GM21381 (cell line): ENCODE data around the gene TRPM2.

Source experiments
- ATAC-seq: cut with Tn5 transposase; IDR thresholded peaks from one replicate; pipeline ENCODE4 v1.9.1; 2021; ENCODE audit warnings: mild to moderate bottlenecking, moderate library complexity; ENCODE audit not compliant: unreplicated experiment

TRPM2 gene

DNA sequence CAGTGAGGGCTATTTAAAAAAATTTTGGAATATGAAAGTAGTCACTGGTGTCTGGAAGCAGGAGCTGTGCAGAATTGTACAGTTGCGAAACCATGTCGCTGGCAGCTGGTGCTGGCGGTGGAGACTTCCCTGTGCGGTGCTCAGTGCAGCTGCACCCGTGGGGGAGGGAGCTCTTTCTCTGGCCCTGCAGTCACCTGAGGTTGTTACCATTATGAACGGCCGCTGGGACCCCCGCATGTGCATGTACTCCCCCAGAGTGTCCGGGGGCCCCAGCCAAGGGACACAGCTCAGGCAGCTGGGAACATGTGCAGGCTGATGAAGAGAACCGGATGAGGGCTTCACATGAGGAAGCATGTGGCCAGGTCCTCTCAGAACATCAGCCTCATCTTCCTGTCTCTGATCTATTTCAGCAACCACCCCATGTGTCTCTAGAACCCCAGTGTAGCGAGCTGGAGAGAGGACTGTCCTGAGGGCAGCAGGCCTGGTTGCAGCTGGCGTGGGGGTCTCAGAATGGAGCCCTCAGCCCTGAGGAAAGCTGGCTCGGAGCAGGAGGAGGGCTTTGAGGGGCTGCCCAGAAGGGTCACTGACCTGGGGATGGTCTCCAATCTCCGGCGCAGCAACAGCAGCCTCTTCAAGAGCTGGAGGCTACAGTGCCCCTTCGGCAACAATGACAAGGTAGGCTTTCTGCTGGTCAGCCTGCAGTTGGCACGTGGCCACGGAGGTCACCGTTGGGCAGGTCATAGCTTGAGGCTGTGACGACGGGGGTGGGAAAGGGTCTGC, at the start of gene TRPM2:
Gene TRPM2 (plus strand): TSS at position 431 of the 780 bp plus-strand sequence. CDS start 80 bp downstream, at position 511.
- no peak for ATAC-seq

- no peak for ATAC-seq
Observed at GRCh38 chr21:44304011-44304616, 49.3 kb upstream of the TRPM2 start.

GRCh38 chr21:44304877-44305293, 48.5 kb upstream of the TRPM2 start:
- no peak for ATAC-seq

DNA sequence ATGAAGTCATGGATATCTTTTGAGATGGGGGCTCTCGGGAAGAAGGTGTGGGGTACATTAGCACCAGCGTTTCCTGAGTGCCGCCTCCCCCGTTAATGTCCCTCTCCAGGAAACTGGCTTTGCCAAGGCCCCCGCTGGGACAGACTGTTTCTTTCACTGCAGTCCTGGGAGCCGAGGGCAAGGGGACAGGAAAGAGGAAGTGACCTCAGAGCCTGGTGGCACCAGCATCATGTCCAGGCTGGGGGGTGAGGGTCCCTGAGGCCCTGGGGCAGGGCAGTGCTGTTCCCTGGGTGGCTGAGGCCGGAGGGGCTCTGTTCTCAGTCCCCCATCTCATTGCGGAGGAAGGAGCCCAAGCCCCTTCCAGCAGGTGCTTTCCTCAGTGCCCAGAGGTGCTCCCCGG, 47.7 kb upstream of the TRPM2 start:
- no peak for ATAC-seq

DNA sequence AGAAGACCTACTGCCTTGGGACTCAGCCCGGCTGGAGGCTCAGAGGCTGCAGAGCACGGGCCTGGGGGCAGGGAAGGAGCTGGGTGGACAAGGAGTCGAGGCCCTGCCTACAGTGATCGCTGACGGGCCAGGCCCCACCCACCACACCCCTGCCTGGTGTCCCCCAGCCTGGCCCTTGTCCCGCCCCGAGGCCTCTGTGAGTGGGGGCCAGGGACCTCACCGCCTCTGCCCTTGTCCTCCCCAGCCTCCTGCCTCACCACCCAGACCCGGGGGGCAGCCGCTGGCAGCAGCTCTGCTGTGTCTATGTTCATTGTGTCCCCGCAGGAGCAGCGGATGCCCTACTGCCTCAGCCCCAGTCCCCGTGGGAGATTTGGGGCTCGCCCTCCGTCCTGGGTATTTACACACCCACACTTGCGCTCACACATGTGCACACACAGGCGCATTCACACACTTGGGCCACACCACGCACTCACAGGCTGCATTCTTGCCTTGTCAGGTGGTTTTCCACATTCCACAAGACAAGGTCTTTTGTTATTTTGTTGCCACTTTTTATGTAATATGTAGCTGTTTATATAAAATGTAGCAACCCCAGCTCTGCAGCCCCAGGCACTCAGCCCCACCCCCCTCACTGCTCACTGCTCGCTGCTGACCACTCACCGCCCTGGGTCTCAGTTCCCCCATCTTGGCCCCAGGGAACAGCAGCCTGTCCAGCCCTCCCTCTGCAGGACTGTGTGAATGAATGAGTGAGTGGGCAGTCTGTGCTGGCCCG, 46.3 kb upstream of the TRPM2 start:
- ATAC-seq, result no peak

GRCh38 chr21:44310628-44311507, 42.6 kb upstream of the TRPM2 start:
- ATAC-seq, result no peak

DNA sequence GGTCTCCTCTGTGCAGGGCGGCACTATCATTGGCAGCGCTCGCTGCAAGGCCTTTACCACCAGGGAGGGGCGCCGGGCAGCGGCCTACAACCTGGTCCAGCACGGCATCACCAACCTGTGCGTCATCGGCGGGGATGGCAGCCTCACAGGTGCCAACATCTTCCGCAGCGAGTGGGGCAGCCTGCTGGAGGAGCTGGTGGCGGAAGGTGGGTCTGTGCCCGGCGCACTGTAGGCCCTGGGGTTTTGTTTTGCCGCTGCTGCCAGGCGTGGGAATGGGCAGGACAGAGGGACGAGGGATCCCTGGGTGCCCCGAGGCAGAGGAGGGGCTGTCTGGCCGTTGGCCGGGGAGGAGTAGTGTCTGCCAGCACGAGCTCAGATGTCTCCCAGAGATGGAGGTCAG, 41.3 kb upstream of the TRPM2 start:
- ATAC-seq, result no peak

GRCh38 chr21:44312716-44313115, 40.7 kb upstream of the TRPM2 start:
- no peak for ATAC-seq

DNA sequence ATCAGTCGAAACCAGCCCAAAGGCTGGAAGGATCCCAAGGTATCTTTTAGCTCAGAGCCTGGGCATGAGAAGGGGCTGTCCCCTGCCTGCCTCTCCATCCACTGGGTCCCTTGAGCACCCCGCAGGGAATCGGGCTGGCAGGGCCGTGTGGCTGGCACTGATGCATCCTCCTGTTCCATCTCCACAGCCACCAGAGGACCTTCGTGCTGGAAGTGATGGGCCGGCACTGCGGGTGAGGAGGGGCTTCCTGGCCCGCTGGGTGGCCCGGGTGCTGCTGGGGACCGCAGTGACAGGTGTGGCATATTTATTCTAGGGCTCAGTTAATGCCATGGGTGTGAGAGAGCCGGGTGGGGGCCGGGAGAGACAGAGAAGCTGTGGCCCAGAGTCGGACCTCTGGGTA, 40.0 kb upstream of the TRPM2 start:
- ATAC-seq, result no peak

- no peak for ATAC-seq
Observed at GRCh38 chr21:44314128-44314527, 39.3 kb upstream of the TRPM2 start.

DNA sequence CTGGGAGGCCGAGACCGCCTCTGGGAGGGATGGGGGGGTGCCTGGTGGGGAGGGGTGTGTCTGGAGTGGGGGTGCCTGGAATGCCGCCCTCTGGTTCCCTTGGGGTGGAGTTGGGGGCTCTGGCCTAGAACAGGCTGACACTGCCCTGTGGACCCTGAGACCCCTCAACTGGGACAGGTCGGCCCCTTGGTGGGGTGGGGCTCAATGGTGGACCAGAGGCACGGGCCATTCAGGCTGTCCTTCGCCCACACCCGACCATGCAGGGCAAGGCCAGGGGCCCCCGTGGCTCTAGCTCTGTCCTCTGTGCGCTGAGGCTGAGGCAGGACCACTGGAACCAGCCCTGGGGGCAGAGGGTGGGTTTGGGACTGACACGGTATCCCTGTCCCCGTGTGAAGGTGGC, 38.9 kb upstream of the TRPM2 start:
- no peak for ATAC-seq

GRCh38 chr21:44315691-44316203, 37.7 kb upstream of the TRPM2 start:
- no peak for ATAC-seq

- ATAC-seq, result no peak
Observed at GRCh38 chr21:44316277-44316900, 37.0 kb upstream of the TRPM2 start.

- no peak for ATAC-seq
Observed at GRCh38 chr21:44317241-44317782, 36.1 kb upstream of the TRPM2 start.

DNA sequence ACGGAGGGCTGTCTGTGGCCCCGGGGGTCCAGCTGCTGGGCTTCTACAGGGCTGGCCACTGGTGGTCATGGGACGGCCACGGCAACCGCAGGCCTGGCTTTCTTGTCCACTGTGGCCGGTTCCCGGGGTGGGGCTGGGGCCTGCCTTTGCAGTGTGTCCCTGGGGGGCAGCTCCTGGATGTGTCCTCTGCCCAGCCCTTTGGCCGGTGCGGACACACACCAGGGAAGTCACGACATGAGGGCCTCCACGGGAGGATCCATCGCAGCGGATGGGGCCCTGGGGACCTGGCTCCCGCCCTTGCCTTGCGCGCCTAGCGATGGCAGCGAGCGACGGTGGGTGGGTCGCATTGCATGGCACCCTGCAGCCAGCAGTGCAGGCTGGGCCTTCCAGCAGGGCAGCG, 35.5 kb upstream of the TRPM2 start:
- ATAC-seq, result no peak

GRCh38 chr21:44318489-44319285, 34.7 kb upstream of the TRPM2 start:
- no peak for ATAC-seq

DNA sequence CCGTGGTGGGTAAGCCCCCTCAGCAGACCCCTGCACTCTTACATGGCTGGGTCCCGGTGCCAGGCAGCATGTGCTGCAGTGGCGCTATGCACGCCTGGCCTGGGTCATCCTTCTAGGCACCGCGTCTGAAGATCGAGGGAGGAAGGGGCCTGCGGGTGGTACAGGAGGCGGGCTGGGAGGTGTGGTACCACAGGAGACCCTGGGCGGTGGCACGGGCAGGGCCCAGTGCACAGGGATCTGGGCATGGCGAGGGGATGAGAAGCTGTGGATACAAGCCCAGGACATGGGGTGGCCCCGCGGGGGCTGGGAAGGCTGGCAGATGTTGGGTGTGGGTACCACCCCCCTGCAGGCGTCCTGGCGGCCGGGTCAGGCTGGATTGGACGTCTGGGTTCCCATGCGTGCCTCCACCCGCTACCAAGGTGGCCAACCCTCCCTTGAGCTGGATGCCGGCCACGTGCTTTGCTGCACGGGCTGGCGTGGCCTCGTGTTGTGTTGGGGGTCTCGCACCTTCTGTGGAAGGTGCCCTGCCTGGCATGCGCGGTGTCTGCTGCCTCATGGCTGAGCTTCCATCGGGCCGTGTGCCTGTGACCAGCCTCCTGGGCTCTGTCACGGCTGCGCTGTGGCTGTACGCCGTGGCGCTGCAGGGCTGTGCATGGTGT, 33.9 kb upstream of the TRPM2 start:
- ATAC-seq, result no peak

- ATAC-seq, result no peak
Observed at GRCh38 chr21:44320847-44321246, 32.6 kb upstream of the TRPM2 start.
